HCT116 (cell line): Measurements from ENCODE around the gene SMS. TPM values are rescaled to one million over a fixed set of nuclear protein-coding genes. Genes with fewer than 3 reads are reported as not detected.

ENCODE experiments used
- ATAC-seq: fragments of 200-7000 bp; cut with Tn5 transposase; 2 replicates; pipeline ENCODE4 v1.9.1; 2020; ENCODE audit warnings: mild to moderate bottlenecking, moderate library complexity
- BruUV-seq: library from RNA; stranded (reverse); fragments of 400-500 nt; replicated peaks from 2 replicates; lab custom pipeline; 2021; lab: Mats Ljungman, UMichigan
- CTCF ChIA-PET: fragments of 300-600 bp; sonication (Branson Sonifier 250); formaldehyde crosslinking; loops from one replicate; lab custom pipeline; 2021; ENCODE audit warnings: antibody characterized with exemption; lab: Charles Lee
- POLR2A ChIA-PET: fragments of 300-600, 350-600 bp; sonication (Branson Sonifier 250); formaldehyde crosslinking; loops from one replicate; lab custom pipeline; 2021; ENCODE audit warnings: antibody characterized with exemption; lab: Charles Lee
- RAD21 ChIA-PET, 2 experiments: fragments of 300-600 bp; sonication (Branson Sonifier 250); formaldehyde crosslinking; loops; one replicate each; lab custom pipeline; 2023; ENCODE audit warnings: low total read pairs in 2 of 2; ENCODE audit not compliant: uncharacterized antibody in 2 of 2, unreplicated experiment in 2 of 2, low non-redundant PET in 1 of 2; lab: Charles Lee
- DNase-seq: peaks from one replicate; pipeline ENCODE4 v3.0.0-alpha.2; 2010; ENCODE audit warnings: low read depth, low spot score
- H2AFZ ChIP-seq: fragments of 200-600 bp; shearing (Covaris generic), sonication (generic); 2 replicates; pipeline ENCODE4 v1.6.1; 2017; ENCODE audit warnings: low read depth, mixed run types, mixed read lengths, antibody characterized with exemption, low read length; ENCODE audit not compliant: poor library complexity, severe bottlenecking
- H3K27ac ChIP-seq: 2 replicates; pipeline ENCODE4 v1.5.1; 2012; ENCODE audit warnings: low read depth, low read length
- H3K27me3 ChIP-seq: fragments of 200-600 bp; sonication (generic); 2 replicates; pipeline ENCODE4 v1.6.1; 2016; ENCODE audit warnings: mixed run types, low read length, mixed read lengths; ENCODE audit not compliant: insufficient read depth
- H3K36me3 ChIP-seq, 2 experiments: fragments of 200-500 bp in 1 of 2; fragments of 200-600 bp in 1 of 2; sonication (Bioruptor generic) in 1 of 2; sonication (generic) in 1 of 2; 2 replicates each; pipeline versions ENCODE4 v1.5.1 to v1.6.1; 2014 to 2016; ENCODE audit warnings: low read length in 2 of 2, inconsistent platforms in 1 of 2, mixed read lengths in 1 of 2, mixed run types in 1 of 2; ENCODE audit not compliant: insufficient read depth in 2 of 2, control insufficient read depth in 1 of 2
- H3K4me1 ChIP-seq, 2 experiments: fragments of 200-600 bp in 1 of 2; sonication (generic) in 1 of 2; 2 replicates each; pipeline versions ENCODE4 v1.5.1 to v1.6.1; 2012 to 2017; ENCODE audit warnings: low read length in 2 of 2, inconsistent platforms in 1 of 2, mild to moderate bottlenecking in 1 of 2, mixed read lengths in 1 of 2, mixed run types in 1 of 2, moderate library complexity in 1 of 2; ENCODE audit not compliant: insufficient read depth in 2 of 2, control insufficient read depth in 1 of 2
- H3K4me2 ChIP-seq: fragments of 200-600 bp; sonication (generic); 2 replicates; pipeline ENCODE4 v1.6.1; 2017; ENCODE audit warnings: mixed run types, low read length, mixed read lengths
- H3K4me3 ChIP-seq, 2 experiments: fragments of 200-600 bp in 1 of 2; sonication (generic) in 1 of 2; replicated peaks in 1 of 2; 2 replicates each; pipeline ENCODE4 v1.5.1; 2011 to 2016; ENCODE audit warnings: low read length in 2 of 2, control low read depth in 1 of 2, low read depth in 1 of 2, mild to moderate bottlenecking in 1 of 2, mixed read lengths in 1 of 2, mixed run types in 1 of 2
- H3K79me2 ChIP-seq: fragments of 200-600 bp; sonication (generic); 2 replicates; pipeline ENCODE4 v1.6.1; 2017; ENCODE audit warnings: mild to moderate bottlenecking, mixed run types, low read length, moderate library complexity, mixed read lengths; ENCODE audit not compliant: insufficient read depth
- H3K9ac ChIP-seq: fragments of 200-600 bp; sonication (generic); 2 replicates; pipeline ENCODE4 v1.6.1; 2016; ENCODE audit warnings: low read length, mixed read lengths
- H3K9me2 ChIP-seq: fragments of 200-600 bp; sonication (generic), shearing (Covaris generic); 2 replicates; pipeline ENCODE4 v1.6.1; 2017; ENCODE audit warnings: mixed run types, mild to moderate bottlenecking, moderate library complexity; ENCODE audit not compliant: insufficient read depth
- H3K9me3 ChIP-seq, 2 experiments: fragments of 200-500 bp in 1 of 2; fragments of 200-600 bp in 1 of 2; sonication (Bioruptor generic) in 1 of 2; sonication (generic) in 1 of 2; 2 replicates each; pipeline ENCODE4 v1.6.1; 2014 to 2017; ENCODE audit warnings: low read length in 2 of 2, mixed read lengths in 2 of 2, inconsistent platforms in 1 of 2, low read depth in 1 of 2, mild to moderate bottlenecking in 1 of 2, mixed run types in 1 of 2, moderate library complexity in 1 of 2; ENCODE audit not compliant: control insufficient read depth in 1 of 2, insufficient read depth in 1 of 2
- H4K20me1 ChIP-seq: fragments of 200-600 bp; sonication (generic), shearing (Covaris generic); 2 replicates; pipeline ENCODE4 v1.6.1; 2017; ENCODE audit warnings: mixed run types, mild to moderate bottlenecking, moderate library complexity; ENCODE audit not compliant: insufficient read depth
- EGR1 ChIP-seq: IDR thresholded peaks from 2 replicates; pipeline ENCODE4 v1.6.1; 2012; ENCODE audit warnings: low read depth
- ELF1 ChIP-seq: IDR thresholded peaks from 2 replicates; pipeline ENCODE4 v1.6.1; 2012; ENCODE audit warnings: low read depth, borderline replicate concordance
- FOSL1 ChIP-seq: IDR thresholded peaks from 2 replicates; pipeline ENCODE4 v1.6.1; 2012; ENCODE audit warnings: low read depth
- POLR2A ChIP-seq: IDR thresholded peaks from 2 replicates; pipeline ENCODE4 v1.7.0; 2011; ENCODE audit warnings: borderline replicate concordance; ENCODE audit not compliant: insufficient read depth, insufficient read length; ENCODE audit errors: extremely low read depth
- TCF7L2 ChIP-seq: IDR thresholded peaks from 2 replicates; pipeline ENCODE4 v1.7.0; 2011; ENCODE audit warnings: borderline replicate concordance, inconsistent platforms; ENCODE audit not compliant: insufficient read depth, insufficient read length; ENCODE audit errors: extremely low read depth
- intact Hi-C: fragments of 100-400 bp; cut with micrococcal nuclease; formaldehyde crosslinking; loops from 2 replicates; pipeline ENCODE4 v1.10.0; 2022
- total RNA-seq: library from RNA; stranded (reverse); gene quantifications from one replicate; pipeline ENCODE4 v1.2.1, GENCODE V29; 2021; ENCODE audit not compliant: unreplicated experiment
- TF ChIP-seq, protein P1 (sequence below): IDR thresholded peaks from 2 replicates; pipeline ENCODE4 v1.6.1; 2012; ENCODE audit warnings: low read depth
- TF ChIP-seq, protein P2 (sequence below), 3 experiments: fragments of 200-600 bp in 1 of 3; sonication (generic) in 1 of 3; IDR thresholded peaks in 2 of 3; conservative IDR thresholded peaks in 1 of 3; 2 replicates each; pipeline ENCODE4 v1.5.1; 2012 to 2017; ENCODE audit warnings: low read depth in 2 of 3, low read length in 2 of 3, antibody characterized with exemption in 1 of 3, borderline replicate concordance in 1 of 3, control low read depth in 1 of 3, mild to moderate bottlenecking in 1 of 3, mixed read lengths in 1 of 3, mixed run types in 1 of 3, moderate library complexity in 1 of 3; ENCODE audit not compliant: insufficient read depth in 1 of 3

SMS gene
- total RNA-seq, 1 experiment from 2014 or later: 164 TPM

DNA sequence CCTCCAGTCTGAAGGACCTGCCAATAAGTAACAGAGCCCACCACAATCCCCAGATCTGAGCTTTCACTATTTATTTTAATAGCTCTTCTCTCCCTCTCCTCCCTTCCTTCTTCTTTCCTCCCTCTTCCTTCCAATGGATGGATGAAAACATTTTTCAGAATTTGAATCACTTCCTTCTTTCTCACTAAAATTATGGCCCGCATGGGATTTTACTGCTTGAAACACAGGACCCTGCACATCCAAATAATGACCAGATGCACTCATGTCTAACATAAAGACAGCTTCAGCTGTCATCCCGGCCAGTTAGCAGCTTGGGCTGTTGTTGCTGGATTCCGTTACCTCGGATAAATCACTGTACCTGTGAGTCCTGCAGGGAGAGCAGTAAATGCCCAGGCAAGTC, 86.2 kb downstream of the SMS start:
- H3K4me2 ChIP-seq: no peak overlapping the region
- H3K4me3 ChIP-seq: no peak overlapping the region
- DNase-seq: no peak
- H3K9me3 ChIP-seq: no peaks in the 10 kb centered on the region
- CTCF ChIA-PET: no interaction called here
- H3K4me1 ChIP-seq: no peaks in the 10 kb centered on the region
- H3K79me2 ChIP-seq: no peaks in the 10 kb centered on the region
- no peaks in the 10 kb centered on the region for H4K20me1 ChIP-seq
- no peak for TF ChIP-seq ELF1
- TF ChIP-seq EGR1: no peak
- TF ChIP-seq, protein P1, sequence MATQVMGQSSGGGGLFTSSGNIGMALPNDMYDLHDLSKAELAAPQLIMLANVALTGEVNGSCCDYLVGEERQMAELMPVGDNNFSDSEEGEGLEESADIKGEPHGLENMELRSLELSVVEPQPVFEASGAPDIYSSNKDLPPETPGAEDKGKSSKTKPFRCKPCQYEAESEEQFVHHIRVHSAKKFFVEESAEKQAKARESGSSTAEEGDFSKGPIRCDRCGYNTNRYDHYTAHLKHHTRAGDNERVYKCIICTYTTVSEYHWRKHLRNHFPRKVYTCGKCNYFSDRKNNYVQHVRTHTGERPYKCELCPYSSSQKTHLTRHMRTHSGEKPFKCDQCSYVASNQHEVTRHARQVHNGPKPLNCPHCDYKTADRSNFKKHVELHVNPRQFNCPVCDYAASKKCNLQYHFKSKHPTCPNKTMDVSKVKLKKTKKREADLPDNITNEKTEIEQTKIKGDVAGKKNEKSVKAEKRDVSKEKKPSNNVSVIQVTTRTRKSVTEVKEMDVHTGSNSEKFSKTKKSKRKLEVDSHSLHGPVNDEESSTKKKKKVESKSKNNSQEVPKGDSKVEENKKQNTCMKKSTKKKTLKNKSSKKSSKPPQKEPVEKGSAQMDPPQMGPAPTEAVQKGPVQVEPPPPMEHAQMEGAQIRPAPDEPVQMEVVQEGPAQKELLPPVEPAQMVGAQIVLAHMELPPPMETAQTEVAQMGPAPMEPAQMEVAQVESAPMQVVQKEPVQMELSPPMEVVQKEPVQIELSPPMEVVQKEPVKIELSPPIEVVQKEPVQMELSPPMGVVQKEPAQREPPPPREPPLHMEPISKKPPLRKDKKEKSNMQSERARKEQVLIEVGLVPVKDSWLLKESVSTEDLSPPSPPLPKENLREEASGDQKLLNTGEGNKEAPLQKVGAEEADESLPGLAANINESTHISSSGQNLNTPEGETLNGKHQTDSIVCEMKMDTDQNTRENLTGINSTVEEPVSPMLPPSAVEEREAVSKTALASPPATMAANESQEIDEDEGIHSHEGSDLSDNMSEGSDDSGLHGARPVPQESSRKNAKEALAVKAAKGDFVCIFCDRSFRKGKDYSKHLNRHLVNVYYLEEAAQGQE: no peak
- TF ChIP-seq TCF7L2: no peak
- TF ChIP-seq, protein P2, sequence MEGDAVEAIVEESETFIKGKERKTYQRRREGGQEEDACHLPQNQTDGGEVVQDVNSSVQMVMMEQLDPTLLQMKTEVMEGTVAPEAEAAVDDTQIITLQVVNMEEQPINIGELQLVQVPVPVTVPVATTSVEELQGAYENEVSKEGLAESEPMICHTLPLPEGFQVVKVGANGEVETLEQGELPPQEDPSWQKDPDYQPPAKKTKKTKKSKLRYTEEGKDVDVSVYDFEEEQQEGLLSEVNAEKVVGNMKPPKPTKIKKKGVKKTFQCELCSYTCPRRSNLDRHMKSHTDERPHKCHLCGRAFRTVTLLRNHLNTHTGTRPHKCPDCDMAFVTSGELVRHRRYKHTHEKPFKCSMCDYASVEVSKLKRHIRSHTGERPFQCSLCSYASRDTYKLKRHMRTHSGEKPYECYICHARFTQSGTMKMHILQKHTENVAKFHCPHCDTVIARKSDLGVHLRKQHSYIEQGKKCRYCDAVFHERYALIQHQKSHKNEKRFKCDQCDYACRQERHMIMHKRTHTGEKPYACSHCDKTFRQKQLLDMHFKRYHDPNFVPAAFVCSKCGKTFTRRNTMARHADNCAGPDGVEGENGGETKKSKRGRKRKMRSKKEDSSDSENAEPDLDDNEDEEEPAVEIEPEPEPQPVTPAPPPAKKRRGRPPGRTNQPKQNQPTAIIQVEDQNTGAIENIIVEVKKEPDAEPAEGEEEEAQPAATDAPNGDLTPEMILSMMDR (IDR thresholded peaks at IDR 0.05 in 2 of 3, conservative IDR thresholded peaks at IDR 0.05 in 1 of 3; ENCODE audit: borderline replicate concordance in 1 of 3, insufficient read depth in 1 of 3, low read depth in 2 of 3, low read length in 2 of 3): no peak
- no peak for TF ChIP-seq FOSL1
- TF ChIP-seq POLR2A: no peak
- RAD21 ChIA-PET: no interaction called here
- POLR2A ChIA-PET: no interaction called here
- no peaks in the 10 kb centered on the region for H3K27me3 ChIP-seq
- intact Hi-C loops: no loop called here
- H3K9ac ChIP-seq: no peak overlapping the region
- H2AFZ ChIP-seq: no peak overlapping the region
- no peaks in the 10 kb centered on the region for H3K9me2 ChIP-seq
- no peak for ATAC-seq
- no peaks in the 10 kb centered on the region for H3K36me3 ChIP-seq
- H3K27ac ChIP-seq: no peak overlapping the region
- no TSS peak for BruUV-seq
